ENCODE results near the gene ADAD2. TPM values are rescaled to one million over a fixed set of nuclear protein-coding genes. Genes with fewer than 3 reads are reported as not detected.

Gene ADAD2
- total and polyA plus RNA-seq, 12 donors = 0.12 to 11.6 (median 0.63) TPM; not detected in 3

DNA sequence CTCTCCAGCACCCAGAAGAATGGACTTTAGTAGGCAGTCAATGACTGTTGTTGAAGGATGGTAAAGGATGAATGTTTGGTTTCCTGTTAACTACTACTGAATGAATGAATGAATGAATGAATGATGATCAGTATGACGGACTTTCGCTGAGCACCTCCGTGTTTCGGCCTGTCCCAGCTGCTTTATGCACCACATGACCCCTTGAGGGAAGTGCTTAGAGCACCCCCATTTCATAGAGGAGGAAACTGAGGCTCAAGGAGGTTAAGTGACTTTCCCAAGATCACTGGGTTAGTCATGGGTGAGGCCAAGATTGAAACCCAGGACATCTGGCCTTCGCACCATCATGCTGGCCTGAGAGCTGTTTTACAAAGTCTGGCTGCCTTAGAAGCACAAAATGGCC is 42.0 kb downstream of the ADAD2 start:
- intact Hi-C loops (cut with DNase I) = no loop called here
- Histone ChIP-seq H3K27ac (no peak overlapping the region), H3K4me3 (no peak overlapping the region)

DNA sequence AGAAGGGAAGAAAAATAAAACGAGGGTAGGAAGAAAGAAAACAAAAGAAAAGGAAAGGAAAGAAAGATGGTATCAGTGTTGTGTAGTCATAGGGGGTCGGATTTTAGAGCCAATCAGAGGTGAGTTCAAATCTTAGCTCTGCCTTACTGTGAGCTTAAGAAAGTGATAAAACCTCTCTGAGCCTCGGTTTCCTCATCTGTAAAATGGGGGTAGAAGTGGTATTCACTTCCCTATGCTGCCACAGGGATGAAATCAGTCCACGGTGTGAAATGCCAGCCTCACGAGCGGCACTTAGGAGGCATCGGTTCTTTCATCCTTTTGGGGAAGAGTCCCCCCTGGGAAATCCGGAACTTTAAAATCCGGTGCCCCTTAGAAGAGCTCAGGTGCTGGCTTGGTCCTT is 42.8 kb downstream of the ADAD2 start:
- no peaks in the 10 kb centered on the region for H3K9me3 ChIP-seq (replicated peaks in 1 of 3)

More for the DNA sequence above, 42.0 kb downstream of the ADAD2 start:
- Histone ChIP-seq H3K36me3 (replicated peaks in 1 of 2) (no peaks in the 10 kb centered on the region), H3K4me1 (replicated peaks in 1 of 2) (peaks cover 9% of the 10 kb centered on the region in 2 donors), H3K27me3 (no peaks in the 10 kb centered on the region), H3K9me3 (replicated peaks in 1 of 3) (no peaks in the 10 kb centered on the region)
- TF ChIP-seq POLR2A (IDR thresholded peaks at IDR 0.05) = no peak
- TF ChIP-seq, protein P1, sequence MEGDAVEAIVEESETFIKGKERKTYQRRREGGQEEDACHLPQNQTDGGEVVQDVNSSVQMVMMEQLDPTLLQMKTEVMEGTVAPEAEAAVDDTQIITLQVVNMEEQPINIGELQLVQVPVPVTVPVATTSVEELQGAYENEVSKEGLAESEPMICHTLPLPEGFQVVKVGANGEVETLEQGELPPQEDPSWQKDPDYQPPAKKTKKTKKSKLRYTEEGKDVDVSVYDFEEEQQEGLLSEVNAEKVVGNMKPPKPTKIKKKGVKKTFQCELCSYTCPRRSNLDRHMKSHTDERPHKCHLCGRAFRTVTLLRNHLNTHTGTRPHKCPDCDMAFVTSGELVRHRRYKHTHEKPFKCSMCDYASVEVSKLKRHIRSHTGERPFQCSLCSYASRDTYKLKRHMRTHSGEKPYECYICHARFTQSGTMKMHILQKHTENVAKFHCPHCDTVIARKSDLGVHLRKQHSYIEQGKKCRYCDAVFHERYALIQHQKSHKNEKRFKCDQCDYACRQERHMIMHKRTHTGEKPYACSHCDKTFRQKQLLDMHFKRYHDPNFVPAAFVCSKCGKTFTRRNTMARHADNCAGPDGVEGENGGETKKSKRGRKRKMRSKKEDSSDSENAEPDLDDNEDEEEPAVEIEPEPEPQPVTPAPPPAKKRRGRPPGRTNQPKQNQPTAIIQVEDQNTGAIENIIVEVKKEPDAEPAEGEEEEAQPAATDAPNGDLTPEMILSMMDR (IDR thresholded peaks at IDR 0.05) = no peak
- WGBS, 4 donors = 83 to 95% (median 94%) methylated on average over 5 of the region's 5 CpGs
- DNase-seq = no peak

DNA sequence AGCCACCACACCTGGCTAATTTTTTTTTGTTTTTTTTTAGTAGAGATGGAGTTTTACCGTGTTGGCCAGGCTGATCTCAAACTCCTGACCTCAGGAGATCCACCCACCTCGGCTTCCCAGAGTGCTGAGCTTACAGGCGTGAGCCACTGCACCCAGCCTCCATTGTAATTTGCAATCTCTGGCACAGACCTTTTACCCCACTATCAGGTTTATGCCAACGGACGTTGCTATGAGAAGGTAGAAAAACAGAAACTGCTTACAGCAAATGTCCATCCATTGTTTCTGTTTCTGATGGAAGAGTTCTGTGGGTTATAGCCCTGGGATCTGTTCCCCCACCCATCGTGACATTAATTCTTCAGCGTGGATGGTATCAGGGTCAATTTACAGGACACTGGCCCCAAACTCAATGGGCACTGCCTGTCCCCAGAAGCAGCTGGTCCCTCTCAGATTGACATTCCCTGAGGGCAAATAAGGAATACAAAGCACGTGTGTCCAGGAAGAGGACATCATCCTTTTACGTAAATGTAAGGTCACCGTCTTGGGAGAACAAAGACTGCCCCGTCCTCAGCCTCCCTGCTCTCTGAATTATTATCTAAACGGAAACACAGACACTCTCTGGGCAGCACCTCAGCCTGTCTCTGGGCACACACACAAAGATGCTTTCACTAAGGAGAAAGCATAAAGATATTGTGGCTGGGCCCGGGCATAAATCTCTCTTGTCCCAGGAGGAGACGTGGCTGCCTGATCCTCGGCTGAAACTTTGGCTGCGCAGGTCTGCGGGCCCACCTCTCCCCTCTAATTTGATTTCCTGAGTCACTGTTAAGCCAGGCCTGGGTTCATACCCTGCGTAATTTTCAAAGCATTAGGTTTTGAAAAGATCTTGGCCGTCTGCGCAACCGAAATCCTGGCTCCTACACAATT is 43.6 kb downstream of the ADAD2 start:
- no peak overlapping the region for H3K4me3 ChIP-seq
- peak overlapping the region in 2 of 5 donors; percentile 64 to 66 for H3K27ac ChIP-seq
- H3K4me1 ChIP-seq (replicated peaks in 1 of 2) = no peaks in the 10 kb centered on the region
- intact Hi-C loops (cut with DNase I) = no loop called here
- WGBS, 4 donors = 55 to 66% (median 65%) methylated on average over 21 of the region's 21 CpGs
- H3K36me3 ChIP-seq (replicated peaks in 1 of 2) = no peaks in the 10 kb centered on the region
- DNase-seq = peak in 4 of 7 donors; percentile 28 to 80 (median 31)
- H3K27me3 ChIP-seq = no peaks in the 10 kb centered on the region
- TF ChIP-seq, protein P1 (IDR thresholded peaks at IDR 0.05) = no peak
- TF ChIP-seq POLR2A (IDR thresholded peaks at IDR 0.05) = peak in 1 of 2 donors; percentile 14
- no peaks in the 10 kb centered on the region for H3K9me3 ChIP-seq (replicated peaks in 1 of 3)

More for the DNA sequence above, 42.8 kb downstream of the ADAD2 start:
- H3K4me1 ChIP-seq (replicated peaks in 1 of 2) = peaks cover under 1 to 2% of the 10 kb centered on the region in 2 donors
- TF ChIP-seq POLR2A (IDR thresholded peaks at IDR 0.05) = no peak
- TF ChIP-seq, protein P1 (IDR thresholded peaks at IDR 0.05) = no peak
- no peak for DNase-seq
- no peaks in the 10 kb centered on the region for H3K36me3 ChIP-seq (replicated peaks in 1 of 2)
- 72 to 86% (median 77%) methylated on average over 9 of the region's 9 CpGs for WGBS, 4 donors
- peak overlapping the region in 2 of 5 donors; percentile 64 to 66 for H3K27ac ChIP-seq
- H3K4me3 ChIP-seq = no peak overlapping the region
- intact Hi-C loops (cut with DNase I) = no loop called here
- H3K27me3 ChIP-seq = no peaks in the 10 kb centered on the region

DNA sequence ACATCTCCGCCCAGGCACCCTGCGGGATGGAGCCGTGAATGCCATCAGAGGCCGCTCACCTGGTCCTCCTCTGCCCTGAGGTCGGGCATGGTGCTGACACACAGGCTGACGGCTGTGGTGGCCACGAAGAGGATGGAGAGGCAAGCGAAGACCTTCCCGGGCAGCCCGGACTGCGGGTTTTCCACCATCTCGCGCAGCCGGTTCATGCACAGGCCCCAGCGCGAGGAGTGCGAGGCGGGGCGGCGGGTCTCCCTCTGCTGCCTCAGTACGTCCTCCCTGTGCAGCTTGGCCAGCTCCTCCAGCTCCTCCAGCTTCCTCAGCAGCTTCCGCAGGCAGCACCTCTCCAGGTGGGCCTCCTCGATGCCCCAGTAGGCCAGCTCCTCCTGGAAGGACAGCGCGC is 45.7 kb downstream of the ADAD2 start:
- no peak for DNase-seq
- TF ChIP-seq, protein P1 (IDR thresholded peaks at IDR 0.05) = no peak
- no peak for TF ChIP-seq POLR2A (IDR thresholded peaks at IDR 0.05)
- Histone ChIP-seq H3K9me3 (replicated peaks in 1 of 3) (no peaks in the 10 kb centered on the region), H3K4me1 (replicated peaks in 1 of 2) (no peaks in the 10 kb centered on the region), H3K27ac (no peak overlapping the region), H3K36me3 (replicated peaks in 1 of 2) (no peaks in the 10 kb centered on the region), H3K4me3 (no peak overlapping the region), H3K27me3 (no peaks in the 10 kb centered on the region)
- WGBS, 4 donors = 87 to 93% (median 90%) methylated on average over 15 to 25 of the region's 25 CpGs
- intact Hi-C loops (cut with DNase I) = no loop called here
